B cell (primary cell): Measurements from ENCODE around the gene BCS1L. TPM values are rescaled to one million over a fixed set of nuclear protein-coding genes. Genes with fewer than 3 reads are reported as not detected.

Experiments used
- ATAC-seq: fragments of 200-7000 bp; cut with Tn5 transposase; one replicate; pipeline ENCODE4 v1.10.0; 2021; ENCODE audit warnings: low read depth, mild to moderate bottlenecking, moderate number of reproducible peaks, moderate library complexity
- CTCF ChIA-PET: fragments of 350-600 bp; sonication (Branson Sonifier 250); formaldehyde crosslinking; loops from one replicate; lab custom pipeline; 2021; ENCODE audit warnings: antibody characterized with exemption, inconsistent platforms; lab: Charles Lee
- POLR2A ChIA-PET: fragments of 350-600 bp; sonication (Branson Sonifier 250); formaldehyde crosslinking; loops from one replicate; lab custom pipeline; 2021; ENCODE audit warnings: antibody characterized with exemption; lab: Charles Lee
- DNase-seq: peaks from one replicate; pipeline ENCODE4 v3.0.0; 2013
- H2AFZ ChIP-seq: 2 replicates; pipeline ENCODE4 v1.6.1; 2012; ENCODE audit warnings: mild to moderate bottlenecking, low read depth, low read length; ENCODE audit not compliant: insufficient read depth, poor library complexity, severe bottlenecking
- H3K27ac ChIP-seq, 2 donors: 1 replicate in 1 of 2; 2 replicates in 1 of 2; pipeline ENCODE4 v1.5.1; 2012 to 2013; ENCODE audit warnings: low read length in 2 of 2, mild to moderate bottlenecking in 2 of 2, moderate library complexity in 1 of 2
- H3K27me3 ChIP-seq, 4 experiments: fragments of 200-600 bp in 1 of 4; sonication (generic) in 1 of 4; replicated peaks in 1 of 4; 1 replicate in 2 of 4; 2 replicates in 2 of 4; pipeline versions ENCODE4 v1.6.1 to v1.7.0; 2013 to 2016; ENCODE audit warnings: low read length in 3 of 4, mild to moderate bottlenecking in 2 of 4, mixed read lengths in 1 of 4, moderate library complexity in 1 of 4; ENCODE audit not compliant: insufficient read depth in 4 of 4, control insufficient read depth in 3 of 4; ENCODE audit errors: control extremely low read depth in 1 of 4
- H3K36me3 ChIP-seq, 2 experiments: replicated peaks in 1 of 2; 1 replicate in 1 of 2; 2 replicates in 1 of 2; pipeline versions ENCODE4 v1.6.1 to v1.7.1; 2013; ENCODE audit warnings: low read length in 1 of 2; ENCODE audit not compliant: insufficient read depth in 2 of 2, control insufficient read depth in 1 of 2; ENCODE audit errors: control extremely low read depth in 1 of 2, extremely low read depth in 1 of 2
- H3K4me1 ChIP-seq, 2 donors: fragments of 200-600 bp in 1 of 2; sonication (generic) in 1 of 2; 1 replicate in 1 of 2; 2 replicates in 1 of 2; pipeline versions ENCODE4 v1.5.1 to v1.6.1; 2013 to 2017; ENCODE audit warnings: low read length in 2 of 2; ENCODE audit not compliant: control insufficient read depth in 2 of 2, insufficient read depth in 2 of 2
- H3K4me2 ChIP-seq: replicated peaks from 2 replicates; pipeline ENCODE3; 2012; ENCODE audit warnings: mild to moderate bottlenecking, low read depth, low read length; ENCODE audit not compliant: poor library complexity, severe bottlenecking
- H3K4me3 ChIP-seq, 5 experiments: fragments of 200-600 bp in 1 of 5; sonication (generic) in 1 of 5; 1 replicate in 3 of 5; 2 replicates in 2 of 5; pipeline versions ENCODE4 v1.5.1 to v1.7.0; 2011 to 2016; ENCODE audit warnings: low read length in 4 of 5, mild to moderate bottlenecking in 4 of 5, low read depth in 2 of 5, control low read depth in 1 of 5, moderate library complexity in 1 of 5; ENCODE audit not compliant: insufficient read depth in 1 of 5; ENCODE audit errors: control extremely low read depth in 1 of 5, extremely low read depth in 1 of 5
- H3K79me2 ChIP-seq: fragments of 200-600 bp; sonication (generic); one replicate; pipeline ENCODE4 v1.6.0; 2016; ENCODE audit warnings: low read length; ENCODE audit not compliant: control insufficient read depth, insufficient read depth
- H3K9ac ChIP-seq: fragments of 200-600 bp; sonication (generic); 2 replicates; pipeline ENCODE4 v1.6.1; 2017; ENCODE audit warnings: mild to moderate bottlenecking, low read length, moderate library complexity
- H3K9me3 ChIP-seq, 3 donors: one replicate each; pipeline versions ENCODE4 v1.6.1 to v1.7.1; 2013; ENCODE audit warnings: low read length in 2 of 3; ENCODE audit not compliant: control insufficient read depth in 2 of 3, insufficient read depth in 1 of 3; ENCODE audit errors: control extremely low read depth in 1 of 3
- H4K20me1 ChIP-seq: 2 replicates; pipeline ENCODE4 v1.6.0; 2012; ENCODE audit warnings: mild to moderate bottlenecking, low read length; ENCODE audit not compliant: insufficient read depth, control insufficient read depth, poor library complexity, severe bottlenecking
- H3K27ac Mint-ChIP-seq: one replicate; pipeline ENCODE4 v1.8.0; 2021; ENCODE audit warnings: mixed read lengths
- H3K27me3 Mint-ChIP-seq: one replicate; pipeline ENCODE4 v1.8.0; 2021; ENCODE audit warnings: mixed read lengths
- H3K4me1 Mint-ChIP-seq: one replicate; pipeline ENCODE4 v1.8.0; 2021; ENCODE audit warnings: mixed read lengths
- H3K4me3 Mint-ChIP-seq: one replicate; pipeline ENCODE4 v1.8.0; 2021; ENCODE audit warnings: mixed read lengths
- H3K9me3 Mint-ChIP-seq: one replicate; pipeline ENCODE4 v1.8.0; 2022; ENCODE audit warnings: mixed read lengths; ENCODE audit not compliant: insufficient read depth
- EZH2 ChIP-seq: IDR thresholded peaks from 2 replicates; pipeline ENCODE4 v1.6.1; 2012; ENCODE audit warnings: borderline replicate concordance, low read depth, mild to moderate bottlenecking, moderate library complexity, low read length; ENCODE audit not compliant: insufficient read depth, poor library complexity, severe bottlenecking
- WGBS: methylation state at CpG from one replicate; pipeline ENCODE4 v1.1.5; 2013; ENCODE audit warnings: missing lambda C conversion rate; ENCODE audit not compliant: insufficient coverage; 5-methylcytosine and 5-hydroxymethylcytosine counted together
- intact Hi-C: fragments of 100-400 bp; cut with micrococcal nuclease; formaldehyde crosslinking; loops from one replicate; pipeline ENCODE4 v1.10.0; 2022
- polyA plus RNA-seq: library from polyadenylated mRNA; depleted of rRNA; stranded (reverse); fragments of >200 nt; gene quantifications from 2 replicates; pipeline ENCODE4 v1.2.3, GENCODE V29; 2012
- total RNA-seq, 2 donors: library from RNA; stranded (reverse); fragments of 120-200 nt in 1 of 2; gene quantifications; 1 replicate in 1 of 2; 2 replicates in 1 of 2; pipeline versions ENCODE4 v1.2.3 to v1.2.4, GENCODE V29; 2013 to 2022
- TF ChIP-seq, protein P1 (sequence below): fragments of 200-600 bp; IDR thresholded peaks from one replicate; pipeline ENCODE4 v1.8.0; 2022; ENCODE audit warnings: antibody characterized with exemption, mild to moderate bottlenecking

BCS1L gene
- total and polyA plus RNA-seq, 2 donors (not counting 1 experiment from before 2014, with no cell fraction given): 56.1 to 104 TPM

DNA sequence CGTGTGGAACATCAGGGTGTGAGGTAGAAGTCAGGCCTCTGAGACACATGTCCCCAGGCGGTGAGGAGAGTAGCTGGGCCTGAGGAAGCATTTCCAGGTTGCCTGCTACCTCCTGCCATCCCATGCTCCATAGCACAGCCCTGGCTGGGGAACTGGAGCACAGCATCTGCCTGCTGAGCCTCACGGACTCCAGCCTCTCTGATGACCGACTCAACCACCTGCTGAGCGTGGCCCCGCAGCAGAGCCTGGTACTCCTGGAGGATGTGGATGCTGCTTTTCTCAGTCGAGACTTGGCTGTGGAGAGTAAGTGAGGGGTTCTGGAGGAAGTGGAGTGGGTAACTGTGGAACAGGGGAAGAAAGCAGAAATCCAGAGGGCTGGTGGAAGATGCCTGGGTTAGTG is 2.9 kb downstream of the BCS1L start:
- Histone ChIP-seq H3K79me2 (peaks cover 26% of the 10 kb centered on the region), H2AFZ (no peak overlapping the region), H3K36me3 (peaks cover 3 to 55% of the 10 kb centered on the region in 2 experiments), H3K4me2 (no peak overlapping the region), H3K4me3 (no peak overlapping the region), H4K20me1 (no peaks in the 10 kb centered on the region), H3K9ac (no peak overlapping the region), H3K27ac (no peak overlapping the region), H3K4me1 (peaks cover 12 to 16% of the 10 kb centered on the region in 2 donors), H3K9me3 (no peaks in the 10 kb centered on the region), H3K27me3 (no peaks in the 10 kb centered on the region)
- H3K9me3 Mint-ChIP-seq: no peaks in the 10 kb centered on the region
- DNase-seq: no peak
- ChIA-PET CTCF (interaction anchor here (6.3 kb wide), 1 partner anchor 13 kb away, joined by 39 read pairs; no protein-coding TSS in a partner anchor), POLR2A (no interaction called here)
- H3K4me1 Mint-ChIP-seq: peaks cover 25% of the 10 kb centered on the region
- TF ChIP-seq EZH2: no peak
- TF ChIP-seq, protein P1, sequence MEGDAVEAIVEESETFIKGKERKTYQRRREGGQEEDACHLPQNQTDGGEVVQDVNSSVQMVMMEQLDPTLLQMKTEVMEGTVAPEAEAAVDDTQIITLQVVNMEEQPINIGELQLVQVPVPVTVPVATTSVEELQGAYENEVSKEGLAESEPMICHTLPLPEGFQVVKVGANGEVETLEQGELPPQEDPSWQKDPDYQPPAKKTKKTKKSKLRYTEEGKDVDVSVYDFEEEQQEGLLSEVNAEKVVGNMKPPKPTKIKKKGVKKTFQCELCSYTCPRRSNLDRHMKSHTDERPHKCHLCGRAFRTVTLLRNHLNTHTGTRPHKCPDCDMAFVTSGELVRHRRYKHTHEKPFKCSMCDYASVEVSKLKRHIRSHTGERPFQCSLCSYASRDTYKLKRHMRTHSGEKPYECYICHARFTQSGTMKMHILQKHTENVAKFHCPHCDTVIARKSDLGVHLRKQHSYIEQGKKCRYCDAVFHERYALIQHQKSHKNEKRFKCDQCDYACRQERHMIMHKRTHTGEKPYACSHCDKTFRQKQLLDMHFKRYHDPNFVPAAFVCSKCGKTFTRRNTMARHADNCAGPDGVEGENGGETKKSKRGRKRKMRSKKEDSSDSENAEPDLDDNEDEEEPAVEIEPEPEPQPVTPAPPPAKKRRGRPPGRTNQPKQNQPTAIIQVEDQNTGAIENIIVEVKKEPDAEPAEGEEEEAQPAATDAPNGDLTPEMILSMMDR: no peak
- ATAC-seq: no peak
- H3K4me3 Mint-ChIP-seq: no peak overlapping the region
- no peak overlapping the region for H3K27ac Mint-ChIP-seq
- H3K27me3 Mint-ChIP-seq: no peaks in the 10 kb centered on the region
- intact Hi-C loops: no loop called here
- 88% methylated on average over 5 of the region's 7 CpGs for WGBS

DNA sequence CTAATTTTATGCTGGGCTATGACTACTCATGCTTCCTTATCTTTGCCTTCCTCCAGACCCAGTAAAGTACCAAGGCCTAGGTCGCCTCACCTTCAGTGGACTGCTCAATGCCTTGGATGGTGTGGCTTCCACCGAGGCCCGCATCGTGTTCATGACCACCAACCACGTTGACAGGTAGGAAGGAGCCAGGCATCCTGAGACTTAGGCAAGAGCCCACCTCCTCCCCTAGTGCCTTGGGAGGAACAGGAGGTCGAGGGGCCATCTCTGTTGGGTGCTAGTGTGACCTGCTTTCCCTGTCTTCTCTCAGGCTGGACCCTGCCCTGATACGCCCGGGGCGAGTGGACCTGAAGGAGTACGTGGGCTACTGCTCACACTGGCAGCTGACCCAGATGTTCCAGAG is 3.3 kb downstream of the BCS1L start:
- Mint-ChIP-seq H3K27me3 (no peaks in the 10 kb centered on the region), H3K27ac (no peak overlapping the region), H3K4me1 (peaks cover 22% of the 10 kb centered on the region), H3K9me3 (no peaks in the 10 kb centered on the region), H3K4me3 (no peak overlapping the region)
- peaks cover 3 to 57% of the 10 kb centered on the region in 2 experiments for H3K36me3 ChIP-seq
- POLR2A ChIA-PET: no interaction called here
- H3K27me3 ChIP-seq: no peaks in the 10 kb centered on the region
- H4K20me1 ChIP-seq: no peaks in the 10 kb centered on the region
- WGBS: 98% methylated on average over 8 of the region's 10 CpGs
- H3K4me3 ChIP-seq: no peak overlapping the region
- peaks cover 22% of the 10 kb centered on the region for H3K79me2 ChIP-seq
- H2AFZ ChIP-seq: no peak overlapping the region
- no peak for TF ChIP-seq EZH2
- TF ChIP-seq, protein P1: no peak
- no peak overlapping the region for H3K27ac ChIP-seq
- CTCF ChIA-PET: no interaction called here
- peaks cover 12 to 16% of the 10 kb centered on the region in 2 donors for H3K4me1 ChIP-seq
- H3K9ac ChIP-seq: no peak overlapping the region
- no peak overlapping the region for H3K4me2 ChIP-seq
- intact Hi-C loops: no loop called here
- ATAC-seq: no peak
- H3K9me3 ChIP-seq: no peaks in the 10 kb centered on the region
- no peak for DNase-seq
